Gastroesophageal sphincter (tissue), 3 donors: ENCODE results near the gene VSIG1.

ENCODE experiments used
- CTCF ChIP-seq, 4 experiments: fragments of 200-600 bp in 2 of 4; fragments of 450-650 bp in 2 of 4; sonication (generic) in 1 of 4; IDR thresholded peaks; one replicate each; pipeline ENCODE4 v1.5.1; 2017 to 2019; ENCODE audit warnings: antibody characterized with exemption in 4 of 4, mild to moderate bottlenecking in 2 of 4, moderate library complexity in 2 of 4
- POLR2A ChIP-seq, 2 donors: fragments of 450-650 bp; IDR thresholded peaks; one replicate each; pipeline ENCODE4 v1.6.1; 2017; ENCODE audit warnings: antibody characterized with exemption in 2 of 2, mild to moderate bottlenecking in 2 of 2, moderate library complexity in 1 of 2
- POLR2AphosphoS5 ChIP-seq: sonication (generic); formaldehyde crosslinking; IDR thresholded peaks from one replicate; pipeline ENCODE4 v1.6.1; 2017; ENCODE audit warnings: antibody characterized with exemption

- TF ChIP-seq POLR2A (IDR thresholded peaks at IDR 0.05) (no peak), POLR2AphosphoS5 (no peak), CTCF (IDR thresholded peaks at IDR 0.05) (peak in 3 of 4 experiments; percentile 18 to 52 (median 19))
Measured at GRCh38 chrX:108020631-108021030, 24.2 kb upstream of the VSIG1 start.
